Neuronal stem cell (in vitro differentiated cells): ENCODE results near the gene EPHA2.

ENCODE experiments used
- DNase-seq: peaks from one replicate; pipeline ENCODE4 v3.0.0-alpha.2; 2013; ENCODE audit warnings: low spot score
- H2AFZ ChIP-seq: one replicate; pipeline ENCODE4 v1.6.1; 2013; ENCODE audit warnings: mild to moderate bottlenecking, low read length, inconsistent platforms
- H2AK5ac ChIP-seq: 2 replicates; pipeline ENCODE4 v1.6.1; 2013; ENCODE audit warnings: low read depth, mild to moderate bottlenecking, inconsistent platforms, low read length, moderate library complexity, mixed read lengths
- H2BK120ac ChIP-seq: 2 replicates; pipeline ENCODE4 v1.6.1; 2013; ENCODE audit warnings: low read depth, mild to moderate bottlenecking, inconsistent platforms, low read length, moderate library complexity, mixed read lengths
- H2BK12ac ChIP-seq: one replicate; pipeline ENCODE4 v1.6.1; 2013; ENCODE audit warnings: low read length, inconsistent platforms
- H2BK15ac ChIP-seq: 2 replicates; pipeline ENCODE4 v1.6.1; 2013; ENCODE audit warnings: mild to moderate bottlenecking, low read length, inconsistent platforms, mixed read lengths
- H2BK5ac ChIP-seq: one replicate; pipeline ENCODE4 v1.6.1; 2013; ENCODE audit warnings: inconsistent platforms, mild to moderate bottlenecking, low read length, moderate library complexity
- H3K14ac ChIP-seq: one replicate; pipeline ENCODE4 v1.6.1; 2013; ENCODE audit warnings: low read length, inconsistent platforms
- H3K18ac ChIP-seq: 2 replicates; pipeline ENCODE4 v1.6.1; 2013; ENCODE audit warnings: low read length, inconsistent platforms
- H3K23ac ChIP-seq: 2 replicates; pipeline ENCODE4 v1.6.1; 2013; ENCODE audit warnings: low read depth, mild to moderate bottlenecking, mixed read lengths, low read length, inconsistent platforms; ENCODE audit not compliant: poor library complexity
- H3K27ac ChIP-seq: replicated peaks from 3 replicates; pipeline ENCODE4 v1.5.1; 2013; ENCODE audit warnings: low read length, inconsistent platforms
- H3K27me3 ChIP-seq, 3 experiments: 2 replicates each; pipeline ENCODE4 v1.6.1; 2013; ENCODE audit warnings: low read length in 3 of 3, mild to moderate bottlenecking in 2 of 3, inconsistent platforms in 1 of 3, low read depth in 1 of 3, mixed read lengths in 1 of 3, moderate library complexity in 1 of 3; ENCODE audit not compliant: control insufficient read depth in 3 of 3, insufficient read depth in 3 of 3
- H3K36me3 ChIP-seq, 2 donors: replicated peaks in 1 of 2; 2 replicates each; pipeline ENCODE4 v1.6.1; 2013; ENCODE audit warnings: low read length in 2 of 2; ENCODE audit not compliant: control insufficient read depth in 2 of 2, insufficient read depth in 2 of 2
- H3K4ac ChIP-seq: 2 replicates; pipeline ENCODE4 v1.6.1; 2013; ENCODE audit warnings: inconsistent platforms, mild to moderate bottlenecking, low read length, moderate library complexity
- H3K4me1 ChIP-seq, 2 donors: 1 replicate in 1 of 2; 2 replicates in 1 of 2; pipeline ENCODE4 v1.6.1; 2013; ENCODE audit warnings: low read length in 2 of 2, low read depth in 1 of 2; ENCODE audit not compliant: control insufficient read depth in 2 of 2, insufficient read depth in 1 of 2
- H3K4me2 ChIP-seq: one replicate; pipeline ENCODE4 v1.6.1; 2013; ENCODE audit warnings: mild to moderate bottlenecking, low read length, inconsistent platforms; ENCODE audit not compliant: insufficient read depth, poor library complexity, severe bottlenecking
- H3K4me3 ChIP-seq, 2 donors: 2 replicates each; pipeline ENCODE4 v1.5.1; 2013; ENCODE audit warnings: low read length in 2 of 2, mild to moderate bottlenecking in 2 of 2, inconsistent platforms in 1 of 2, moderate library complexity in 1 of 2
- H3K79me1 ChIP-seq: one replicate; pipeline ENCODE4 v1.6.1; 2013; ENCODE audit warnings: low read depth, mild to moderate bottlenecking, inconsistent platforms, low read length, moderate library complexity
- H3K9ac ChIP-seq: one replicate; pipeline ENCODE4 v1.6.1; 2013; ENCODE audit warnings: mild to moderate bottlenecking, low read depth, low read length, inconsistent platforms; ENCODE audit not compliant: poor library complexity
- H3K9me3 ChIP-seq, 2 donors: replicated peaks in 1 of 2; 2 replicates each; pipeline versions ENCODE3 to v1.6.1; 2013; ENCODE audit warnings: low read length in 2 of 2, mild to moderate bottlenecking in 2 of 2, inconsistent platforms in 1 of 2, low read depth in 1 of 2, mixed read lengths in 1 of 2, moderate library complexity in 1 of 2; ENCODE audit not compliant: control insufficient read depth in 2 of 2, insufficient read depth in 1 of 2
- H4K8ac ChIP-seq: one replicate; pipeline ENCODE4 v1.6.1; 2013; ENCODE audit warnings: low read depth, mild to moderate bottlenecking, inconsistent platforms, low read length, moderate library complexity
- H4K91ac ChIP-seq: one replicate; pipeline ENCODE4 v1.6.1; 2013; ENCODE audit warnings: low read length, low read depth, mild to moderate bottlenecking, inconsistent platforms; ENCODE audit not compliant: poor library complexity
- whole genome bisulfite sequencing, 2 donors: extraction: QIAGEN DNeasy Blood & Tissue Kit; methylation state at CpG; one replicate each; pipeline ENCODE4 v1.1.7; 2013; ENCODE audit warnings: missing lambda C conversion rate in 2 of 2, mixed read lengths in 1 of 2; ENCODE audit not compliant: insufficient read length in 2 of 2, insufficient replicate concordance in 1 of 2; ENCODE audit errors: extremely low coverage in 2 of 2; 5-methylcytosine and 5-hydroxymethylcytosine counted together

EPHA2 gene

GRCh38 chr1:16138772-16139221 is 17.1 kb downstream of the EPHA2 start:
- no peak overlapping the region for H2BK15ac ChIP-seq
- no peak for DNase-seq

GRCh38 chr1:16137890-16138467 is 17.9 kb downstream of the EPHA2 start:
- Histone ChIP-seq H3K9ac (peak overlapping the region; percentile 25), H3K4me3 (no peak overlapping the region), H3K14ac (peak overlapping the region; percentile 26), H3K9me3 (no peaks in the 10 kb centered on the region), H2AFZ (no peak overlapping the region), H3K4ac (no peak overlapping the region), H2BK12ac (no peak overlapping the region), H3K4me2 (no peak overlapping the region), H3K27me3 (no peaks in the 10 kb centered on the region), H3K23ac (peak overlapping the region; percentile 50), H4K8ac (no peak overlapping the region), H2BK120ac (no peak overlapping the region), H3K27ac (no peak overlapping the region), H3K4me1 (peaks cover 4 to 24% of the 10 kb centered on the region in 2 donors), H4K91ac (no peak overlapping the region), H3K36me3 (peaks cover 67 to 83% of the 10 kb centered on the region in 2 donors), H2BK5ac (no peak overlapping the region), H3K79me1 (peaks cover 34% of the 10 kb centered on the region), H2AK5ac (no peak overlapping the region), H2BK15ac (no peak overlapping the region), H3K18ac (peak overlapping the region; percentile 67)
- no CpG with 5 or more reads among the region's 31 CpGs for WGBS, 2 donors
- DNase-seq = no peak

More at GRCh38 chr1:16138772-16139221, 17.1 kb downstream of the EPHA2 start:
- Histone ChIP-seq H3K4me3 (no peak overlapping the region), H3K27me3 (no peaks in the 10 kb centered on the region), H4K8ac (no peak overlapping the region), H3K9me3 (no peaks in the 10 kb centered on the region), H3K4me2 (no peak overlapping the region), H3K4ac (no peak overlapping the region), H2BK12ac (no peak overlapping the region), H3K4me1 (peaks cover 4 to 27% of the 10 kb centered on the region in 2 donors), H3K23ac (peak overlapping the region; percentile 7), H3K14ac (no peak overlapping the region), H3K27ac (no peak overlapping the region), H2BK120ac (no peak overlapping the region), H3K9ac (no peak overlapping the region), H2BK5ac (no peak overlapping the region), H2AK5ac (no peak overlapping the region), H3K18ac (peak overlapping the region; percentile 33), H4K91ac (no peak overlapping the region), H3K36me3 (peaks cover 68 to 83% of the 10 kb centered on the region in 2 donors), H3K79me1 (peaks cover 37% of the 10 kb centered on the region), H2AFZ (no peak overlapping the region)
- no CpG with 5 or more reads among the region's 9 CpGs for WGBS, 2 donors

GRCh38 chr1:16135501-16135900 is 20.4 kb downstream of the EPHA2 start:
- H3K9ac ChIP-seq = no peak overlapping the region

GRCh38 chr1:16134906-16135305 is 21.0 kb downstream of the EPHA2 start:
- Histone ChIP-seq H3K27ac (no peak overlapping the region), H2BK5ac (no peak overlapping the region), H3K4ac (no peak overlapping the region), H3K18ac (no peak overlapping the region), H3K9me3 (peaks cover 0 to 2% of the 10 kb centered on the region in 2 donors), H2AFZ (no peak overlapping the region), H3K4me1 (peaks cover 2 to 4% of the 10 kb centered on the region in 2 donors), H2BK15ac (no peak overlapping the region), H3K9ac (no peak overlapping the region), H3K14ac (no peak overlapping the region), H2BK120ac (no peak overlapping the region), H3K4me2 (no peak overlapping the region), H2BK12ac (no peak overlapping the region), H4K91ac (no peak overlapping the region), H4K8ac (no peak overlapping the region), H3K23ac (no peak overlapping the region), H3K36me3 (peaks cover 82 to 92% of the 10 kb centered on the region in 2 donors), H3K4me3 (no peak overlapping the region), H2AK5ac (no peak overlapping the region), H3K79me1 (peaks cover 36% of the 10 kb centered on the region), H3K27me3 (no peaks in the 10 kb centered on the region)
- DNase-seq = no peak
- WGBS, 2 donors = no CpG with 5 or more reads among the region's 16 CpGs

More at GRCh38 chr1:16135501-16135900, 20.4 kb downstream of the EPHA2 start:
- Histone ChIP-seq H3K18ac (peak overlapping the region; percentile 11), H3K4me2 (no peak overlapping the region), H3K23ac (no peak overlapping the region), H4K8ac (no peak overlapping the region), H3K14ac (no peak overlapping the region), H3K9me3 (peaks cover 0 to 2% of the 10 kb centered on the region in 2 donors), H3K36me3 (peaks cover 79 to 88% of the 10 kb centered on the region in 2 donors), H2AK5ac (no peak overlapping the region), H2AFZ (no peak overlapping the region), H2BK15ac (no peak overlapping the region), H3K4me3 (no peak overlapping the region), H4K91ac (no peak overlapping the region), H3K4me1 (peaks cover 4 to 9% of the 10 kb centered on the region in 2 donors), H2BK5ac (no peak overlapping the region), H2BK120ac (no peak overlapping the region), H3K4ac (no peak overlapping the region), H3K27ac (no peak overlapping the region), H2BK12ac (no peak overlapping the region), H3K79me1 (peaks cover 39% of the 10 kb centered on the region), H3K27me3 (no peaks in the 10 kb centered on the region)
- DNase-seq = no peak
- no CpG with 5 or more reads among the region's 12 CpGs for WGBS, 2 donors
